WI38 (cell line): ENCODE data around the gene SNED1.

Experiments
- H3K4me3 ChIP-seq: 2 replicates; pipeline ENCODE4 v1.5.1; 2011; ENCODE audit warnings: low read depth, mild to moderate bottlenecking, control low read depth, low read length
- CTCF ChIP-seq: IDR thresholded peaks from 2 replicates; pipeline ENCODE4 v1.5.1; 2012; ENCODE audit warnings: low read depth, mild to moderate bottlenecking, control low read depth, low read length

The SNED1 gene

DNA sequence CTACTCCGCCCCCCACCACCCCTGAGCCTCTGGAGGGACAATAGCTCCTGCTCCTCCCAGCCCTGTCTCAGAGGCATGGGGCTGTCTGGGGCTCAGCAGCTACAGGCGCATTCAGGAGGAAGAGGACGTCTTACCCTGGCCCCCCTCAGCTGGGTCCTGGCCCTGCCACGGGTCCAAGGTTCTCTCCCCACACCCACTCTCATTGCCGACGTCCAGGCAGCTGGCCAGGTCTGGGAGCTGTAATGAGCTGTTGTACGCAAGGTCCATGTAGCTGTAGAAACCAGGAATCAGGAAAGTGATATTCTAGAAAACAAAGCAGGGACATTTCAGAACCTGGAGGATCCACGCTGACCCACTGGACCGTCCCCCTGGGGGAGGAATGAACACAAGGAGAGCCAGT lies 137.3 kb downstream of the SNED1 start:
- no peak for TF ChIP-seq CTCF
- no peak overlapping the region for H3K4me3 ChIP-seq

- no peak overlapping the region for H3K4me3 ChIP-seq
- no peak for TF ChIP-seq CTCF
Observed at GRCh38 chr2:241136191-241136590, 137.8 kb downstream of the SNED1 start.

DNA sequence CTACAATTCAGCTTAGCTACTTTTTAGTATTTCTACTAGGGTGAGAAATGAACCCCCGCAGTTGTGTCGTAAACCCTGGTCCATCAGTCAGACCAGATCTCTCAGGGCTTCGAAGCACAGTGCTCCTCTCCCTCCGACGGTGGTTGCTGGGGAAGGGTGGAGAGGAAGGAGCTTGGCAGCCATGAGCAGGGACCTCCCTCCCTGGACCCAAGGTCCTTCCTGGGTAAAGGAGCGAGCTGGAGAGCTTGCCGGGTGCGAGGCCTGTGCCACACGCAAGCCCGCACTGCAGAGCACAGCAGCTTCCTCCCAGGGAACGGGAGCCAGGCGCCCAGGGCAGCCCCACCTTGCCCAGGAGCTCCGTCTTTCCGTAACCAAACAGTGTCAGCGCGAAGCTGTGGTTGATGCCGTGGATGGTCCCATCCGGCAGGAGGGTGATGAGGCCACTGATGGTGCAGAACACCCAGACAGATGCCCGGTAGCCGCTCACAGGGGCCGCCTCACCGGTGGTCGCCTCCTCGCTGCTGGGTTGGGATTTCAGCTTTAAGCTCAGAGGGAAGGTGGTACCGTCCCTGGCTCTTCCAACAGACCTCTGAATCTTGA lies 138.3 kb downstream of the SNED1 start:
- TF ChIP-seq CTCF = no peak
- no peak overlapping the region for H3K4me3 ChIP-seq

GRCh38 chr2:241137276-241138190 lies 139.1 kb downstream of the SNED1 start:
- no peak overlapping the region for H3K4me3 ChIP-seq
- no peak for TF ChIP-seq CTCF

- no peak for TF ChIP-seq CTCF
- no peak overlapping the region for H3K4me3 ChIP-seq
Observed at GRCh38 chr2:241138471-241138870, 140.1 kb downstream of the SNED1 start.

GRCh38 chr2:241139531-241140444 lies 141.4 kb downstream of the SNED1 start:
- no peak overlapping the region for H3K4me3 ChIP-seq
- no peak for TF ChIP-seq CTCF

DNA sequence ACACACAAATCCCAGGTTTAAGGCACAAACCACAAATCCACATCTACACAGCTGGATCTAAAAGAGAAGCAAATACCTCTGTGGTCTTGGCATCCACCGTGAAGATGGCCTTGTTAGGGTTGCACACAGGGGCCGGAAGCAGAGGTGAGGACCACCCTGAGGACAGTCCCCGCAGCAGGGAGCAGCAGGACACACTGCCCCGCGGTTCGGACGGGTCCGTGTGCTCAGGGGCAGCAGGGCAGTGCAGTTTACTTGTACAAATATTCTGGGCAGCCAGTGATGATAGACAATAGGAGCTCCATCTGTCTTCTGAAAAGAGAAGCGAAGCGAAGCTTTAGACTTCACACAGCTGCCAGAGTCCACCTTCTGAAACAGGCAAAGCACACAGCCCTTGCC lies 142.0 kb downstream of the SNED1 start:
- TF ChIP-seq CTCF = no peak

More for the DNA sequence above, 142.0 kb downstream of the SNED1 start:
- no peak overlapping the region for H3K4me3 ChIP-seq
